Spleen (tissue), 11 donors: ENCODE results near the gene PDXK. TPM values are rescaled to one million over a fixed set of nuclear protein-coding genes. Genes with fewer than 3 reads are reported as not detected.

Source experiments
- DNase-seq: peaks from one replicate; pipeline ENCODE4 v3.0.0-alpha.2; 2020
- H3K27ac ChIP-seq, 8 donors: fragments of 200-600 bp; sonication (generic) in 7 of 8; 1 replicate in 4 of 8; 2 replicates in 4 of 8; pipeline versions ENCODE4 v1.5.0 to v1.8.0; 2016 to 2021; ENCODE audit warnings: inconsistent platforms in 4 of 8, mild to moderate bottlenecking in 4 of 8, moderate library complexity in 1 of 8
- H3K27me3 ChIP-seq, 7 donors: fragments of 200-600 bp; sonication (generic) in 6 of 7; replicated peaks in 1 of 7; 1 replicate in 4 of 7; 2 replicates in 3 of 7; pipeline versions ENCODE4 v1.5.0 to v1.8.0; 2016 to 2021; ENCODE audit warnings: inconsistent platforms in 3 of 7, mild to moderate bottlenecking in 1 of 7
- H3K36me3 ChIP-seq, 6 donors: fragments of 200-600 bp; sonication (generic) in 5 of 6; 1 replicate in 4 of 6; 2 replicates in 2 of 6; pipeline versions ENCODE4 v1.5.0 to v1.8.0; 2016 to 2021; ENCODE audit warnings: inconsistent platforms in 2 of 6
- H3K4me1 ChIP-seq, 6 donors: fragments of 200-600 bp; sonication (generic) in 5 of 6; 1 replicate in 3 of 6; 2 replicates in 3 of 6; pipeline versions ENCODE4 v1.5.0 to v1.8.0; 2016 to 2021; ENCODE audit warnings: inconsistent platforms in 3 of 6
- H3K4me3 ChIP-seq, 8 donors: fragments of 200-600 bp; sonication (generic) in 7 of 8; 1 replicate in 4 of 8; 2 replicates in 4 of 8; pipeline versions ENCODE4 v1.5.0 to v1.8.0; 2016 to 2021; ENCODE audit warnings: inconsistent platforms in 4 of 8, mild to moderate bottlenecking in 4 of 8, moderate library complexity in 2 of 8
- H3K9me3 ChIP-seq, 8 donors: fragments of 200-600 bp; sonication (generic) in 7 of 8; 1 replicate in 4 of 8; 2 replicates in 4 of 8; pipeline versions ENCODE4 v1.5.0 to v1.8.0; 2016 to 2021; ENCODE audit warnings: inconsistent platforms in 4 of 8
- POLR2A ChIP-seq, 3 donors: fragments of 450-650 bp; IDR thresholded peaks; one replicate each; pipeline ENCODE4 v1.5.1; 2017; ENCODE audit warnings: antibody characterized with exemption in 3 of 3, mild to moderate bottlenecking in 1 of 3
- POLR2AphosphoS5 ChIP-seq, 3 donors: sonication (generic); formaldehyde crosslinking; IDR thresholded peaks; one replicate each; pipeline ENCODE4 v1.5.1; 2017; ENCODE audit warnings: antibody characterized with exemption in 3 of 3
- WGBS, 5 donors: extraction: QIAGEN DNeasy Blood & Tissue Kit in 3 of 5; methylation state at CpG; one replicate each; pipeline versions ENCODE4 v1.1.5 to v1.1.7; 2013 to 2018; 5-methylcytosine and 5-hydroxymethylcytosine counted together
- intact Hi-C: fragments of 100-400 bp; cut with DNase I; formaldehyde crosslinking; loops from one replicate; pipeline ENCODE4 v1.15.0; 2023; ENCODE audit warnings: low total_unique reads
- polyA plus RNA-seq, 3 donors: library from polyadenylated mRNA; stranded (reverse); fragments of 200-250 nt; gene quantifications; one replicate each; pipeline ENCODE4 v1.2.1, GENCODE V29; 2013
- total RNA-seq, 7 donors: library from RNA; depleted of rRNA in 3 of 7; stranded (reverse); fragments of >200 nt in 3 of 7; fragmentation: NEBNext Ultra II Directional in 4 of 7; extraction: Animal tissue kit (Norgen Biotek cat#: 25700) in 4 of 7; gene quantifications; one replicate each; pipeline versions ENCODE4 v1.1.0 to v1.2.1, GENCODE V29; 2016 to 2021
- TF ChIP-seq, protein P1 (sequence below), 11 experiments: fragments of 200-600 bp in 7 of 11; fragments of 450-650 bp in 4 of 11; sonication (generic) in 4 of 11; IDR thresholded peaks in 8 of 11; conservative IDR thresholded peaks in 3 of 11; 1 replicate in 7 of 11; 2 replicates in 4 of 11; pipeline versions ENCODE4 v1.4.0 to v1.8.0; 2016 to 2021; ENCODE audit warnings: antibody characterized with exemption in 11 of 11, inconsistent platforms in 4 of 11, mild to moderate bottlenecking in 1 of 11
- donor health status: healthy with polysubstance abuse.
- donor health status: DM: no; HTN: no; CAD: no; lungs with moderate emphysema.
- donor health status: DM: no; HTN: no; CAD: no.
- donor health status: Bipolar disorder and iron deficiency.
- donor health status: healthy.
- donor health status: DM: no; HTN: no; CAD: no.
- donor health status: DM: yes; HTN: yes; CAD: no.

The PDXK gene
- total and polyA plus RNA-seq, 10 donors, result 17.9 to 82.9 (median 51.0) TPM

DNA sequence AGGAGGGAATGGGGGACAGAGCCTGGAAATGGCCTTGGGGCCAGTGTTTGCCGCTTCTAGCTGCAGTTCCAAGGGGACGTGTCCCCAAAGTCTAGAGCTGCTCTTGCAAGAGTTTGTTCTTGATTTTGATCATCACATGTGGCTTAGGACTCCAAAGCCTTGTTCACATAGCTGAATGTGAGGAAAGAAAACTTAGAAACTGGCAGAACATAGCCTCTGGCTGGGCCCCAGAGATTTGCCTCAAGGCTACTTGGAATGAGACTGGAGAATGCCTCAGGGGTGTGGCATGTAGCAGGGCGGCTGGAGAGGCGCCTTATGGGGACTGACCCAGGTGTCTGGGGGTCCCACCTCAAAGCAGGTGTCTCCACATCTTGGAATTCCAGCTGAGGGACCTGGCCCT lies 2.3 kb downstream of the PDXK start:
- Histone ChIP-seq H3K27ac (peak overlapping the region in 1 of 8 donors; percentile 97), H3K27me3 (peaks cover 0 to 6% (median 0%) of the 10 kb centered on the region in 7 donors), H3K9me3 (no peaks in the 10 kb centered on the region), H3K4me1 (peaks cover 29 to 92% (median 71%) of the 10 kb centered on the region in 6 donors), H3K36me3 (peaks cover 0 to 17% (median 7%) of the 10 kb centered on the region in 6 donors), H3K4me3 (peak overlapping the region in 1 of 8 donors; percentile 92)
- no peak for TF ChIP-seq POLR2AphosphoS5 (IDR thresholded peaks at IDR 0.05)
- TF ChIP-seq, protein P1, sequence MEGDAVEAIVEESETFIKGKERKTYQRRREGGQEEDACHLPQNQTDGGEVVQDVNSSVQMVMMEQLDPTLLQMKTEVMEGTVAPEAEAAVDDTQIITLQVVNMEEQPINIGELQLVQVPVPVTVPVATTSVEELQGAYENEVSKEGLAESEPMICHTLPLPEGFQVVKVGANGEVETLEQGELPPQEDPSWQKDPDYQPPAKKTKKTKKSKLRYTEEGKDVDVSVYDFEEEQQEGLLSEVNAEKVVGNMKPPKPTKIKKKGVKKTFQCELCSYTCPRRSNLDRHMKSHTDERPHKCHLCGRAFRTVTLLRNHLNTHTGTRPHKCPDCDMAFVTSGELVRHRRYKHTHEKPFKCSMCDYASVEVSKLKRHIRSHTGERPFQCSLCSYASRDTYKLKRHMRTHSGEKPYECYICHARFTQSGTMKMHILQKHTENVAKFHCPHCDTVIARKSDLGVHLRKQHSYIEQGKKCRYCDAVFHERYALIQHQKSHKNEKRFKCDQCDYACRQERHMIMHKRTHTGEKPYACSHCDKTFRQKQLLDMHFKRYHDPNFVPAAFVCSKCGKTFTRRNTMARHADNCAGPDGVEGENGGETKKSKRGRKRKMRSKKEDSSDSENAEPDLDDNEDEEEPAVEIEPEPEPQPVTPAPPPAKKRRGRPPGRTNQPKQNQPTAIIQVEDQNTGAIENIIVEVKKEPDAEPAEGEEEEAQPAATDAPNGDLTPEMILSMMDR (IDR thresholded peaks at IDR 0.05 in 8 of 11, conservative IDR thresholded peaks at IDR 0.05 in 3 of 11), result no peak
- WGBS, 5 donors, result 91 to 97% (median 94%) methylated on average over 2 to 4 of the region's 4 CpGs
- intact Hi-C loops, result no loop called here
- no peak for DNase-seq

GRCh38 chr21:43721939-43722338 lies 3.0 kb downstream of the PDXK start:
- H3K4me3 ChIP-seq, result peak overlapping the region in 1 of 8 donors; percentile 5
- H3K9me3 ChIP-seq, result no peaks in the 10 kb centered on the region
- TF ChIP-seq POLR2AphosphoS5 (IDR thresholded peaks at IDR 0.05) (no peak), POLR2A (IDR thresholded peaks at IDR 0.05) (no peak)
- TF ChIP-seq, protein P1 (IDR thresholded peaks at IDR 0.05 in 8 of 11, conservative IDR thresholded peaks at IDR 0.05 in 3 of 11), result no peak
- peaks cover 0 to 17% (median 7%) of the 10 kb centered on the region in 6 donors for H3K36me3 ChIP-seq
- H3K27ac ChIP-seq, result peak overlapping the region in 3 of 8 donors; percentile 2 to 49 (median 25)
- WGBS, 5 donors, result 49 to 80% (median 59%) methylated on average over 3 of the region's 3 CpGs
- H3K4me1 ChIP-seq, result peaks cover 36 to 92% (median 73%) of the 10 kb centered on the region in 6 donors
- peaks cover 0 to 6% (median 0%) of the 10 kb centered on the region in 7 donors for H3K27me3 ChIP-seq
- intact Hi-C loops, result no loop called here
- DNase-seq, result no peak

- no peaks in the 10 kb centered on the region for H3K9me3 ChIP-seq
- 88 to 93% (median 91%) methylated on average over 9 to 12 of the region's 12 CpGs for WGBS, 5 donors
- peak in 1 of 3 donors; percentile 8 for TF ChIP-seq POLR2AphosphoS5 (IDR thresholded peaks at IDR 0.05)
- TF ChIP-seq POLR2A (IDR thresholded peaks at IDR 0.05), result no peak
- TF ChIP-seq, protein P1 (IDR thresholded peaks at IDR 0.05 in 8 of 11, conservative IDR thresholded peaks at IDR 0.05 in 3 of 11), result no peak
- no peak overlapping the region for H3K27ac ChIP-seq
- peaks cover 0 to 17% (median 7%) of the 10 kb centered on the region in 6 donors for H3K36me3 ChIP-seq
- H3K27me3 ChIP-seq, result no peaks in the 10 kb centered on the region
- DNase-seq, result no peak
- H3K4me3 ChIP-seq, result no peak overlapping the region
- peaks cover 45 to 92% (median 79%) of the 10 kb centered on the region in 6 donors for H3K4me1 ChIP-seq
- intact Hi-C loops, result no loop called here
Measured at GRCh38 chr21:43723648-43724047, 4.7 kb downstream of the PDXK start.

DNA sequence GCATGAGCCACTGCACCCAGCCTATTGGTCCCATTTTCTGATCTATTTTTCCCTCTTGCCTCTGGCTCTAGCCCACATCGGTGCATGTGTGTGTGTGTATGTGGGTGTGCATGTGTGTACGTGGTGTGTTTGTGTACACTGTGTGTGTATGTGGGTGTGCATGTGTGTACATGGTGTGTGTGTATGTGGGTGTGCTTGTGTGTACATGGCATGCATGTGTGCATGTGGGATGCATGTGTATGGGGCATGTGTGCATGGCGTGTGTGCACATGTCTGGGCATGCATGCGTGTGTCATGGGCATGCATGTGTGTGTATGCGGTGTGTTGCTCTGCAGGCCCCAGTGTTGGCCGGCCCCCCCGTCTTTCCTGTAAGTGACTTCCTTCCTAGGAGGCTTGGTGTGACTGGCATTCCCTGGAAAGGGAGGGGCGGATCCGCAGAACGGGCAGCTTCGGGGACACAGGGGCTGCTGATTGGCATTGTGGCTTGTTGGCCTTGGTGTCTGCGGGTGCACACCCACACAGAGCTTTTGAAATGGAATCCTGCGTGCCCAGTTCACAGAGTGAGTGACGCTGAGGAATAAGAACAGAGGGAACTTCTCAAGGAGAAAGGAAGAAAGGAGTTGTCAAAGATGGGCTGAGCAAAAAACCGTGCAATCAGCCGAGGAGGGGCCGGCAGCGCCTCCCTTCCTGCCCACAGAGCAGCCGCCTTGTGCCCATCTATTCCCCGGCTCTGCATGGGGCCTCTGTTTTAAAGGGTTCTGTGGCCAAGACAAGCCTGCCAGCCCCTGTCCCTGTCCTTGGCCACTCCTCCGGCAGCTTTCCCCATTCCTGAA lies 8.0 kb downstream of the PDXK start:
- peaks cover 35 to 100% (median 74%) of the 10 kb centered on the region in 6 donors for H3K4me1 ChIP-seq
- H3K9me3 ChIP-seq, result no peaks in the 10 kb centered on the region
- peak; percentile 59 to 67 (median 65) for TF ChIP-seq POLR2AphosphoS5 (IDR thresholded peaks at IDR 0.05)
- TF ChIP-seq POLR2A (IDR thresholded peaks at IDR 0.05), result no peak
- TF ChIP-seq, protein P1 (IDR thresholded peaks at IDR 0.05 in 8 of 11, conservative IDR thresholded peaks at IDR 0.05 in 3 of 11), result no peak
- peak overlapping the region in 3 of 8 donors; percentile 47 to 71 (median 48) for H3K4me3 ChIP-seq
- peak; percentile 86 for DNase-seq
- intact Hi-C loops, result no loop called here
- WGBS, 5 donors, result 32 to 52% (median 35%) methylated on average over 20 to 21 of the region's 21 CpGs
- peaks cover 0 to 27% (median 7%) of the 10 kb centered on the region in 6 donors for H3K36me3 ChIP-seq
- no peaks in the 10 kb centered on the region for H3K27me3 ChIP-seq
- peak overlapping the region in 7 of 8 donors; percentile 72 to 88 (median 81) for H3K27ac ChIP-seq
